Liver (tissue), 9 donors: ENCODE data around the gene CEND1. TPM values are rescaled to one million over a fixed set of nuclear protein-coding genes. Genes with fewer than 3 reads are reported as not detected.

Experiments used
- DNase-seq: peaks from one replicate; pipeline ENCODE4 v3.0.0-alpha.2; 2017; ENCODE audit warnings: low spot score
- H3K27ac ChIP-seq, 2 donors: one replicate each; pipeline ENCODE4 v1.7.0; 2013; ENCODE audit warnings: inconsistent platforms in 2 of 2, low read length in 2 of 2, control low read depth in 1 of 2, low read depth in 1 of 2, mild to moderate bottlenecking in 1 of 2
- H3K27me3 ChIP-seq, 4 donors: one replicate each; pipeline versions ENCODE4 v1.6.1 to v1.7.0; 2013; ENCODE audit warnings: low read length in 3 of 4, inconsistent platforms in 1 of 4, mild to moderate bottlenecking in 1 of 4, moderate library complexity in 1 of 4; ENCODE audit not compliant: control insufficient read depth in 4 of 4, insufficient read depth in 4 of 4
- H3K36me3 ChIP-seq, 4 donors: one replicate each; pipeline versions ENCODE4 v1.6.1 to v1.7.0; 2013; ENCODE audit warnings: low read length in 3 of 4, mild to moderate bottlenecking in 3 of 4, low read depth in 1 of 4, moderate library complexity in 1 of 4; ENCODE audit not compliant: control insufficient read depth in 4 of 4, insufficient read depth in 3 of 4
- H3K4me1 ChIP-seq, 4 donors: one replicate each; pipeline versions ENCODE4 v1.6.1 to v1.7.0; 2013; ENCODE audit warnings: low read length in 3 of 4, mild to moderate bottlenecking in 3 of 4, moderate library complexity in 1 of 4; ENCODE audit not compliant: control insufficient read depth in 4 of 4, insufficient read depth in 4 of 4
- H3K4me3 ChIP-seq, 3 donors: one replicate each; pipeline versions ENCODE4 v1.6.1 to v1.7.0; 2013; ENCODE audit warnings: low read length in 3 of 3, control low read depth in 1 of 3, low read depth in 1 of 3, mild to moderate bottlenecking in 1 of 3
- H3K9ac ChIP-seq, 2 donors: one replicate each; pipeline ENCODE4 v1.7.0; 2013; ENCODE audit warnings: low read length in 2 of 2, mild to moderate bottlenecking in 2 of 2, moderate library complexity in 2 of 2, control low read depth in 1 of 2, low read depth in 1 of 2
- H3K9me3 ChIP-seq, 4 donors: one replicate each; pipeline versions ENCODE4 v1.6.1 to v1.7.0; 2013; ENCODE audit warnings: low read length in 3 of 4; ENCODE audit not compliant: control insufficient read depth in 4 of 4
- EGR1 ChIP-seq, 2 donors: IDR thresholded peaks; 2 replicates each; pipeline ENCODE4 v1.6.1; 2016 to 2018; ENCODE audit warnings: antibody characterized with exemption in 2 of 2, low read depth in 2 of 2
- FOXA1 ChIP-seq: IDR thresholded peaks from 2 replicates; pipeline ENCODE4 v1.6.1; 2016; ENCODE audit warnings: antibody characterized with exemption
- FOXA2 ChIP-seq: IDR thresholded peaks from 2 replicates; pipeline ENCODE4 v1.6.1; 2016; ENCODE audit warnings: antibody characterized with exemption
- GABPA ChIP-seq, 2 donors: IDR thresholded peaks in 1 of 2; conservative IDR thresholded peaks in 1 of 2; 2 replicates each; pipeline ENCODE4 v1.6.1; 2016; ENCODE audit warnings: antibody characterized with exemption in 2 of 2, mild to moderate bottlenecking in 1 of 2, moderate library complexity in 1 of 2
- HNF4G ChIP-seq: IDR thresholded peaks from 2 replicates; pipeline ENCODE4 v1.6.1; 2016; ENCODE audit warnings: antibody characterized with exemption
- JUND ChIP-seq, 2 donors: IDR thresholded peaks; 2 replicates each; pipeline ENCODE4 v1.6.1; 2016; ENCODE audit warnings: antibody characterized with exemption in 2 of 2
- NR2F2 ChIP-seq: IDR thresholded peaks from 2 replicates; pipeline ENCODE4 v1.6.1; 2016; ENCODE audit warnings: antibody characterized with exemption
- RAD21 ChIP-seq, 2 donors: IDR thresholded peaks; 2 replicates each; pipeline ENCODE4 v1.6.1; 2016; ENCODE audit warnings: antibody characterized with exemption in 2 of 2, mild to moderate bottlenecking in 2 of 2
- RXRA ChIP-seq, 2 donors: IDR thresholded peaks; 2 replicates each; pipeline ENCODE4 v1.6.1; 2017 to 2018; ENCODE audit warnings: antibody characterized with exemption in 2 of 2, mild to moderate bottlenecking in 1 of 2
- SP1 ChIP-seq: IDR thresholded peaks from 2 replicates; pipeline ENCODE4 v1.6.1; 2018; ENCODE audit warnings: antibody characterized with exemption, mild to moderate bottlenecking
- TAF1 ChIP-seq: conservative IDR thresholded peaks from 2 replicates; pipeline ENCODE4 v1.6.1; 2016; ENCODE audit warnings: antibody characterized with exemption, mild to moderate bottlenecking
- YY1 ChIP-seq: IDR thresholded peaks from 2 replicates; pipeline ENCODE4 v1.6.1; 2016; ENCODE audit warnings: antibody characterized with exemption, mild to moderate bottlenecking
- WGBS: extraction: QIAGEN DNeasy Blood & Tissue Kit; methylation state at CpG from one replicate; pipeline ENCODE4 v1.1.7; 2013; 5-methylcytosine and 5-hydroxymethylcytosine counted together
- polyA plus RNA-seq, 2 donors: library from polyadenylated mRNA; stranded (reverse) in 1 of 2; unstranded in 1 of 2; fragments of 200-250 nt in 1 of 2; fragments of >200 nt in 1 of 2; fragmentation: Nextera tagmentation in 1 of 2; extraction: Ambion mirVana in 1 of 2; gene quantifications; one replicate each; pipeline versions ENCODE4 v1.2.1 to v1.2.3, GENCODE V29; 2013 to 2015
- total RNA-seq, 2 donors: library from RNA; depleted of rRNA; stranded (reverse); fragments of >200 nt; gene quantifications; one replicate each; pipeline ENCODE4 v1.2.3, GENCODE V29; 2014
- TF ChIP-seq, protein P1 (sequence below): IDR thresholded peaks from 2 replicates; pipeline ENCODE4 v1.6.1; 2016; ENCODE audit warnings: antibody characterized with exemption
- TF ChIP-seq, protein P2 (sequence below): IDR thresholded peaks from 2 replicates; pipeline ENCODE4 v1.6.1; 2016; ENCODE audit warnings: antibody characterized with exemption
- TF ChIP-seq, protein P3 (sequence below): fragments of 150-350 bp; IDR thresholded peaks from 2 replicates; pipeline ENCODE4 v1.5.1; 2017; ENCODE audit warnings: improper control_type of control experiment, low read depth, low read length; ENCODE audit not compliant: missing input control
- TF ChIP-seq, protein P4 (sequence below): IDR thresholded peaks from 2 replicates; pipeline ENCODE4 v1.6.1; 2016; ENCODE audit warnings: antibody characterized with exemption, mild to moderate bottlenecking
- TF ChIP-seq, protein P5 (sequence below): IDR thresholded peaks from 2 replicates; pipeline ENCODE4 v1.6.1; 2016; ENCODE audit warnings: antibody characterized with exemption
- donor health status: healthy.
- donor health status: healthy.
- donor health status: healthy.
- donor health status: healthy.
- donor health status: healthy.

Gene CEND1
- total and polyA plus RNA-seq, 4 donors: not detected

DNA sequence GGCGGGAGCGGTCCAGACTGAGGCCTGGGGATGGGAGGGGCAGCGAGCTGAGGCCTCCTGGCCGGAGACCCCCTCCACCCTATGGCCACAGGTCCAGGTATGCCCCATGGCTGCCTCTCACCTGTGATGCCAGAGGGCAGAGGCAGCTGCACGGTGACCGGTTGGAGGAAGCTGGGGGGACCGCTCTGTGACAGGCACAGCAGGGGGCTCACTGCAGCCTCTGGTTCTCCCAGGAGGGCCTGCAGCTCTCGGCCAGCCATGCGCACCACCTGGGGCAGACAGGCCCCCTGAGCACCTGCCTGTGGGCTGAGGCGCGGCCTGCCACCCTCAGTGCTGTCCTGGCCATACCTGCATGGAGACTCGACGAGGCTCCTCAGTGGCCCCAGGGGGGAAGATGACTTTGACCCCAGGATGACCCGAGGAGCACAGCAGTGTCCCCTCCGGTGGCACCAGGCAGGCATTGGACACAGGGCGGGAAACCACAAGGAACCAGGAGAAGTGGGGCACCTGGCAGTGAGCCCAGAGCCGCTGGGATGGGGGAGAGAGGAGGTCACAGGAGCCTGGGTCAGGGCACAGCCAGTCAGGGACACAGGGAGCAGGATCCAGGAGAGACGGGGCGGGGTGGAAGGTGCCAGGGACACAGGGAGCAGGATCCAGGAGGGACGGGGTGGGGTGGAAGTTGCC, 11.3 kb upstream of the CEND1 start:
- Histone ChIP-seq H3K9me3 (no peaks in the 10 kb centered on the region), H3K27ac (no peak overlapping the region), H3K9ac (no peak overlapping the region), H3K27me3 (no peaks in the 10 kb centered on the region), H3K4me1 (peaks cover 18 to 34% (median 26%) of the 10 kb centered on the region in 4 donors), H3K4me3 (no peak overlapping the region), H3K36me3 (peaks cover 0 to 5% (median 1%) of the 10 kb centered on the region in 4 donors)
- no peak for TF ChIP-seq YY1
- 95% methylated on average over 20 of the region's 20 CpGs for WGBS
- DNase-seq: no peak

DNA sequence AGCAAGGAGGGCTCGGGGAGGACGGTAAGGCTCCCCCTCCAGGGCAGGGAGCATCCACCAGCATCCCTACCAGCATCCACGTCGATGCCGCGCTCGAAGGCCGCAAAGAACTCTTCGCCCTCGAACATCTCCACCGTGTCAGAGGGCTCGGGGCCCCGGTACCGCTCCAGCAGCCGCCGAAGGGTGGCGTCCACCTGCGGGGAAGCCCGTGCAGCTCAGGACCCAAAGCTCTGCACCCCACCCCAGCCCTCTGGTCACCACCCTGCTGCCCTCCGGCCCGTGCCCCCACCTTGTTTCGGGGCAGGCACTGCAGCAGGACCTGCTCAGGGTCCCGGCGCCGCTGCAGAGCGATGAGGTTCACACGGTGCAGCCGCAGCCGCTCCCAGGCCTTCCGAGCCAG, 10.6 kb upstream of the CEND1 start:
- peaks cover 17 to 38% (median 29%) of the 10 kb centered on the region in 4 donors for H3K4me1 ChIP-seq
- TF ChIP-seq, protein P1, sequence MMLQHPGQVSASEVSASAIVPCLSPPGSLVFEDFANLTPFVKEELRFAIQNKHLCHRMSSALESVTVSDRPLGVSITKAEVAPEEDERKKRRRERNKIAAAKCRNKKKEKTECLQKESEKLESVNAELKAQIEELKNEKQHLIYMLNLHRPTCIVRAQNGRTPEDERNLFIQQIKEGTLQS: no peak
- TF ChIP-seq TAF1: no peak
- H3K9me3 ChIP-seq: no peaks in the 10 kb centered on the region
- H3K36me3 ChIP-seq: peaks cover 0 to 5% (median 1%) of the 10 kb centered on the region in 4 donors
- 97% methylated on average over 30 of the region's 30 CpGs for WGBS
- no peak overlapping the region for H3K9ac ChIP-seq
- H3K27ac ChIP-seq: no peak overlapping the region
- no peaks in the 10 kb centered on the region for H3K27me3 ChIP-seq
- no peak for DNase-seq
- H3K4me3 ChIP-seq: no peak overlapping the region

DNA sequence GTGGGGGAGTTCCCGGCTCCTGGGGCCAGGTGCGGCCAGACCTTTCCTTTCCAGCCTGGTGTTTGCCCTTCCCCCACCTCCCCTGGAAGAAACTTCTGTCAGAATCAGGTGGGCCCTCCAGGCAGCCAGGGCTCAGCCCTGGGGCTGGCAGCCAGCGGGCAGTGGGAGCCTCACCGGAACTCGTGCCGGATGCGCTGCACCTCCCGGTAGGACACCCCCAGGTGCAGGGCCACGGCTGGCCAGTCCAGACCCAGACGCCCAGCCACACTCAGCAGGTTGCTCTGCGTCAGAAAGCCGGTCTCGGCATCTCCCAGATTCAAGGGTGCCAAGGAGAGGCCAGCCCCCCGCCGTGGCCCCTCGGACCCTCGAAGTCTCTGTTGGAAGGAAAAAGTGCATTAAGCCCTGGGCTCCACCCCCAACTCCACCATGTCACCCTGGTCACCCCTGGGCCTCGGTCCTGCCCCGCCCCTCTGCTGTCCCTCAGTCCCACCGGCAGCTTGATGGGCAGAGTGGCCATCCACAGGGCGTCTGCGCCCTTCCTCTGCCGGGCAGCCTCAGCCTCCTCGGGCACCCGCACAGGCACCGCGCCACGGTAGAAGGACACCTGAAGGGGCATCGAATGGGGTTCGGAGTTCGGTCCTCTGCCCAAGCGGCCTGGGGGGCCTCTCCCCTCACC, 9.9 kb upstream of the CEND1 start:
- Histone ChIP-seq H3K27ac (no peak overlapping the region), H3K36me3 (peaks cover 0 to 5% (median 2%) of the 10 kb centered on the region in 4 donors), H3K4me1 (peaks cover 18 to 40% (median 27%) of the 10 kb centered on the region in 4 donors), H3K4me3 (no peak overlapping the region), H3K27me3 (no peaks in the 10 kb centered on the region), H3K9me3 (no peaks in the 10 kb centered on the region), H3K9ac (no peak overlapping the region)
- WGBS: 96% methylated on average over 32 of the region's 32 CpGs
- DNase-seq: no peak
- TF ChIP-seq, protein P1: no peak
- TF ChIP-seq GABPA (IDR thresholded peaks at IDR 0.05 in 1 of 2, conservative IDR thresholded peaks at IDR 0.05 in 1 of 2): no peak
- TF ChIP-seq YY1: no peak
- no peak for TF ChIP-seq TAF1
- TF ChIP-seq, protein P2, sequence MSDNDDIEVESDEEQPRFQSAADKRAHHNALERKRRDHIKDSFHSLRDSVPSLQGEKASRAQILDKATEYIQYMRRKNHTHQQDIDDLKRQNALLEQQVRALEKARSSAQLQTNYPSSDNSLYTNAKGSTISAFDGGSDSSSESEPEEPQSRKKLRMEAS: no peak
- no peak for TF ChIP-seq EGR1 (IDR thresholded peaks at IDR 0.05; ENCODE audit: low read depth in 2 of 2)
- TF ChIP-seq FOXA1: no peak
- TF ChIP-seq SP1: no peak
- TF ChIP-seq NR2F2: no peak
- no peak for TF ChIP-seq JUND (IDR thresholded peaks at IDR 0.05)
- TF ChIP-seq, protein P3, sequence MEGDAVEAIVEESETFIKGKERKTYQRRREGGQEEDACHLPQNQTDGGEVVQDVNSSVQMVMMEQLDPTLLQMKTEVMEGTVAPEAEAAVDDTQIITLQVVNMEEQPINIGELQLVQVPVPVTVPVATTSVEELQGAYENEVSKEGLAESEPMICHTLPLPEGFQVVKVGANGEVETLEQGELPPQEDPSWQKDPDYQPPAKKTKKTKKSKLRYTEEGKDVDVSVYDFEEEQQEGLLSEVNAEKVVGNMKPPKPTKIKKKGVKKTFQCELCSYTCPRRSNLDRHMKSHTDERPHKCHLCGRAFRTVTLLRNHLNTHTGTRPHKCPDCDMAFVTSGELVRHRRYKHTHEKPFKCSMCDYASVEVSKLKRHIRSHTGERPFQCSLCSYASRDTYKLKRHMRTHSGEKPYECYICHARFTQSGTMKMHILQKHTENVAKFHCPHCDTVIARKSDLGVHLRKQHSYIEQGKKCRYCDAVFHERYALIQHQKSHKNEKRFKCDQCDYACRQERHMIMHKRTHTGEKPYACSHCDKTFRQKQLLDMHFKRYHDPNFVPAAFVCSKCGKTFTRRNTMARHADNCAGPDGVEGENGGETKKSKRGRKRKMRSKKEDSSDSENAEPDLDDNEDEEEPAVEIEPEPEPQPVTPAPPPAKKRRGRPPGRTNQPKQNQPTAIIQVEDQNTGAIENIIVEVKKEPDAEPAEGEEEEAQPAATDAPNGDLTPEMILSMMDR: no peak
- no peak for TF ChIP-seq RAD21 (IDR thresholded peaks at IDR 0.05)
- TF ChIP-seq, protein P4, sequence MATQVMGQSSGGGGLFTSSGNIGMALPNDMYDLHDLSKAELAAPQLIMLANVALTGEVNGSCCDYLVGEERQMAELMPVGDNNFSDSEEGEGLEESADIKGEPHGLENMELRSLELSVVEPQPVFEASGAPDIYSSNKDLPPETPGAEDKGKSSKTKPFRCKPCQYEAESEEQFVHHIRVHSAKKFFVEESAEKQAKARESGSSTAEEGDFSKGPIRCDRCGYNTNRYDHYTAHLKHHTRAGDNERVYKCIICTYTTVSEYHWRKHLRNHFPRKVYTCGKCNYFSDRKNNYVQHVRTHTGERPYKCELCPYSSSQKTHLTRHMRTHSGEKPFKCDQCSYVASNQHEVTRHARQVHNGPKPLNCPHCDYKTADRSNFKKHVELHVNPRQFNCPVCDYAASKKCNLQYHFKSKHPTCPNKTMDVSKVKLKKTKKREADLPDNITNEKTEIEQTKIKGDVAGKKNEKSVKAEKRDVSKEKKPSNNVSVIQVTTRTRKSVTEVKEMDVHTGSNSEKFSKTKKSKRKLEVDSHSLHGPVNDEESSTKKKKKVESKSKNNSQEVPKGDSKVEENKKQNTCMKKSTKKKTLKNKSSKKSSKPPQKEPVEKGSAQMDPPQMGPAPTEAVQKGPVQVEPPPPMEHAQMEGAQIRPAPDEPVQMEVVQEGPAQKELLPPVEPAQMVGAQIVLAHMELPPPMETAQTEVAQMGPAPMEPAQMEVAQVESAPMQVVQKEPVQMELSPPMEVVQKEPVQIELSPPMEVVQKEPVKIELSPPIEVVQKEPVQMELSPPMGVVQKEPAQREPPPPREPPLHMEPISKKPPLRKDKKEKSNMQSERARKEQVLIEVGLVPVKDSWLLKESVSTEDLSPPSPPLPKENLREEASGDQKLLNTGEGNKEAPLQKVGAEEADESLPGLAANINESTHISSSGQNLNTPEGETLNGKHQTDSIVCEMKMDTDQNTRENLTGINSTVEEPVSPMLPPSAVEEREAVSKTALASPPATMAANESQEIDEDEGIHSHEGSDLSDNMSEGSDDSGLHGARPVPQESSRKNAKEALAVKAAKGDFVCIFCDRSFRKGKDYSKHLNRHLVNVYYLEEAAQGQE: no peak
- no peak for TF ChIP-seq RXRA (IDR thresholded peaks at IDR 0.05)
- TF ChIP-seq HNF4G: no peak
- TF ChIP-seq FOXA2: no peak
- TF ChIP-seq, protein P5, sequence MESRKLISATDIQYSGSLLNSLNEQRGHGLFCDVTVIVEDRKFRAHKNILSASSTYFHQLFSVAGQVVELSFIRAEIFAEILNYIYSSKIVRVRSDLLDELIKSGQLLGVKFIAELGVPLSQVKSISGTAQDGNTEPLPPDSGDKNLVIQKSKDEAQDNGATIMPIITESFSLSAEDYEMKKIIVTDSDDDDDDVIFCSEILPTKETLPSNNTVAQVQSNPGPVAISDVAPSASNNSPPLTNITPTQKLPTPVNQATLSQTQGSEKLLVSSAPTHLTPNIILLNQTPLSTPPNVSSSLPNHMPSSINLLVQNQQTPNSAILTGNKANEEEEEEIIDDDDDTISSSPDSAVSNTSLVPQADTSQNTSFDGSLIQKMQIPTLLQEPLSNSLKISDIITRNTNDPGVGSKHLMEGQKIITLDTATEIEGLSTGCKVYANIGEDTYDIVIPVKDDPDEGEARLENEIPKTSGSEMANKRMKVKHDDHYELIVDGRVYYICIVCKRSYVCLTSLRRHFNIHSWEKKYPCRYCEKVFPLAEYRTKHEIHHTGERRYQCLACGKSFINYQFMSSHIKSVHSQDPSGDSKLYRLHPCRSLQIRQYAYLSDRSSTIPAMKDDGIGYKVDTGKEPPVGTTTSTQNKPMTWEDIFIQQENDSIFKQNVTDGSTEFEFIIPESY: no peak
